AG04449 (cell line): ENCODE data around the gene SLC30A7.
A peak's percentile ranks its signal among the peaks of the same experiment; 100 is the strongest.

Experiments used
- CTCF ChIA-PET: fragments of 350-600 bp; formaldehyde crosslinking; extraction: SDS; loops from one replicate; lab custom pipeline; 2021; ENCODE audit warnings: antibody characterized with exemption; lab: Yijun Ruan, JAX
- POLR2A ChIA-PET: fragments of 400-600, 350-600 bp; formaldehyde crosslinking; extraction: SDS; loops from one replicate; lab custom pipeline; 2020; ENCODE audit warnings: antibody characterized with exemption, inconsistent platforms; lab: Yijun Ruan, JAX
- DNase-seq: peaks from one replicate; pipeline ENCODE4 v3.0.0-alpha.2; 2010; ENCODE audit warnings: low read depth, low spot score
- H3K4me3 ChIP-seq: 2 replicates; pipeline ENCODE4 v1.5.1; 2011; ENCODE audit warnings: low read depth, mild to moderate bottlenecking, control low read depth, low read length
- TF ChIP-seq, protein P1 (sequence below): IDR thresholded peaks from one replicate; pipeline ENCODE4 v1.5.1; 2011; ENCODE audit warnings: mild to moderate bottlenecking, moderate library complexity, low read length, control low read depth, inconsistent platforms; ENCODE audit not compliant: insufficient read depth; ENCODE audit errors: missing control alignments

Gene SLC30A7

DNA sequence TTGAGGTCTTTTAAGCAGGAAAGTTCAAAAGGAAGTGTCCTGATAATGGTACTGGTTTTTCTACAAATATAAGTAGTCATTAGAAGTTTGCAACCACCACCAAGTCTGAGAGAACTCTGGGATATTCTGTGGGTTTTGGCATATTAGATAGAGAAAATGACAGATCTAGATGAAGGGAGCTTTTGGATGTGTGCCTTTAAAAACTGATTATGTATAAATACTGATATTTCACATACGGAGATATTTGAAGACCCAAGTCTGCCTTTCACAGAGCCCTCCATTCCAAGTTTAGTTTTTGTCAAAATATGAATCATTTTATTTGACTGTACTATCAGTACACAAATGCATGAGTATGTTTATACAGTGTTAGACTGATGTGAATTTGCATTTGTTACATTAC, 81.0 kb downstream of the SLC30A7 start:
- ChIA-PET POLR2A (no interaction called here), CTCF (interaction anchor here (1.0 to 1.5 kb wide), 2 partner anchors 56 to 263 kb away, joined by 3 to 5 read pairs; no protein-coding TSS in a partner anchor)
- no peak overlapping the region for H3K4me3 ChIP-seq
- no peak for DNase-seq
- TF ChIP-seq, protein P1, sequence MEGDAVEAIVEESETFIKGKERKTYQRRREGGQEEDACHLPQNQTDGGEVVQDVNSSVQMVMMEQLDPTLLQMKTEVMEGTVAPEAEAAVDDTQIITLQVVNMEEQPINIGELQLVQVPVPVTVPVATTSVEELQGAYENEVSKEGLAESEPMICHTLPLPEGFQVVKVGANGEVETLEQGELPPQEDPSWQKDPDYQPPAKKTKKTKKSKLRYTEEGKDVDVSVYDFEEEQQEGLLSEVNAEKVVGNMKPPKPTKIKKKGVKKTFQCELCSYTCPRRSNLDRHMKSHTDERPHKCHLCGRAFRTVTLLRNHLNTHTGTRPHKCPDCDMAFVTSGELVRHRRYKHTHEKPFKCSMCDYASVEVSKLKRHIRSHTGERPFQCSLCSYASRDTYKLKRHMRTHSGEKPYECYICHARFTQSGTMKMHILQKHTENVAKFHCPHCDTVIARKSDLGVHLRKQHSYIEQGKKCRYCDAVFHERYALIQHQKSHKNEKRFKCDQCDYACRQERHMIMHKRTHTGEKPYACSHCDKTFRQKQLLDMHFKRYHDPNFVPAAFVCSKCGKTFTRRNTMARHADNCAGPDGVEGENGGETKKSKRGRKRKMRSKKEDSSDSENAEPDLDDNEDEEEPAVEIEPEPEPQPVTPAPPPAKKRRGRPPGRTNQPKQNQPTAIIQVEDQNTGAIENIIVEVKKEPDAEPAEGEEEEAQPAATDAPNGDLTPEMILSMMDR: no peak

GRCh38 chr1:100979631-100980030, 83.7 kb downstream of the SLC30A7 start:
- TF ChIP-seq, protein P1: no peak
- H3K4me3 ChIP-seq: no peak overlapping the region
- no peak for DNase-seq
- CTCF ChIA-PET: interaction anchor here (1.0 to 1.4 kb wide), 2 partner anchors 259 to 309 kb away, joined by 3 read pairs; no protein-coding TSS in a partner anchor
- POLR2A ChIA-PET: no interaction called here

DNA sequence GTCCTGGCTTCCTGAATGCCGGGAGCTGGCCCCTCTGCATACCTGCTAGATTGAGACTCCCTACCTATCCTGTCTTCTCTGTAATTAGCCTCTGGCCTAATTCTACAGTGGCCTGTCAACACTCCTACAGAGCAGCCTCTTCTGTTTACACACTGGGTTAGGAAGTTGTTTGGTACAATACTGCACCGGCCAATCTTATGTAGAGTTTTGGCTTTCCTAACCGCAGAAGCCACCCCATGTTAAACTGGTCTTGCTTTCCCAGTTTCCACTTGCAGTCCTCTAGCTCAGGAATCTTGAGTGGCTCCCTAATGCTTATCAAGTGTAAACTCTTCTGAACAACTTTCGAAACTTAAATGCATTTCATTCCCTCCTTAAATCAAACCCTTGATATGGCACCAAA, 86.9 kb downstream of the SLC30A7 start:
- no peak overlapping the region for H3K4me3 ChIP-seq
- TF ChIP-seq, protein P1: no peak
- ChIA-PET CTCF (interaction anchor here (1.5 kb wide), 1 partner anchor 256 kb away, joined by 3 read pairs; no protein-coding TSS in a partner anchor), POLR2A (no interaction called here)
- no peak for DNase-seq

DNA sequence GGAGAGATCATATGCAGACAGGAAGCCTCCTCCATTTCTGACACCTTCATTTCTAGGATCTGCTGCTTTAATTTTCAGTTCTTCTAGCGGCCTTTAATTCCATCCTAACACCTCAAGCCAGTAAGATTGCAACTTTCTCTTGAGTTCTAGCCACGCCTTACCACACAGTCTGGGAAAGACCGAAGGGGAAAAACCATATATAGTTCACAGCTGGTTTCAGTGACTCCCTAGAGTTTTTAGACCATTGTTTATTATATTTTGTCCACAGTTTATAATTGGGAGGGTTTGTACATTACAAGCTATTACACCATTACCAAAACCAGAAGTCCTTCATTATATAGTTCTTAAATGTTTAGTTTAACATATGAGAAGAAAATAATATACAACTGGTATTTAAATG, 92.2 kb downstream of the SLC30A7 start:
- DNase-seq: no peak
- CTCF ChIA-PET: interaction anchor here (1.0 to 3.3 kb wide), 4 partner anchors 66 to 300 kb away, joined by 3 to 12 read pairs (median 4); partner anchors contain the start of gene S1PR1
- TF ChIP-seq, protein P1: no peak
- no peak overlapping the region for H3K4me3 ChIP-seq
- POLR2A ChIA-PET: interaction anchor here (0.6 kb wide), 1 partner anchor 269 kb away, joined by 3 read pairs; no protein-coding TSS in a partner anchor

GRCh38 chr1:100989306-100990077, 93.6 kb downstream of the SLC30A7 start:
- ChIA-PET CTCF (interaction anchor here (1.2 to 3.3 kb wide), 3 partner anchors 247 to 299 kb away, joined by 4 to 12 read pairs (median 4); partner anchors contain the start of gene S1PR1), POLR2A (no interaction called here)
- DNase-seq: peak; percentile 50
- H3K4me3 ChIP-seq: no peak overlapping the region
- TF ChIP-seq, protein P1: no peak

GRCh38 chr1:100995198-100995988, 99.5 kb downstream of the SLC30A7 start:
- POLR2A ChIA-PET: no interaction called here

More at GRCh38 chr1:100995198-100995988, 99.5 kb downstream of the SLC30A7 start:
- no peak overlapping the region for H3K4me3 ChIP-seq
- TF ChIP-seq, protein P1: no peak
- CTCF ChIA-PET: interaction anchor here (0.6 to 1.0 kb wide), 4 partner anchors 37 to 295 kb away, joined by 3 read pairs; no protein-coding TSS in a partner anchor
- DNase-seq: no peak
